Body of pancreas (tissue), 4 donors: Measurements from ENCODE around the gene BRCC3.
A peak's percentile ranks its signal among the peaks of the same experiment; 100 is the strongest.

Source experiments
- POLR2A ChIP-seq, 3 donors: fragments of 450-650 bp; IDR thresholded peaks; one replicate each; pipeline ENCODE4 v1.6.1; 2016; ENCODE audit warnings: antibody characterized with exemption in 3 of 3, mild to moderate bottlenecking in 2 of 3
- TF ChIP-seq, protein P1 (sequence below), 7 experiments: fragments of 450-650 bp in 4 of 7; fragments of 200-600 bp in 3 of 7; sonication (generic) in 3 of 7; IDR thresholded peaks; one replicate each; pipeline ENCODE4 v1.5.1; 2016 to 2019; ENCODE audit warnings: antibody characterized with exemption in 7 of 7

DNA sequence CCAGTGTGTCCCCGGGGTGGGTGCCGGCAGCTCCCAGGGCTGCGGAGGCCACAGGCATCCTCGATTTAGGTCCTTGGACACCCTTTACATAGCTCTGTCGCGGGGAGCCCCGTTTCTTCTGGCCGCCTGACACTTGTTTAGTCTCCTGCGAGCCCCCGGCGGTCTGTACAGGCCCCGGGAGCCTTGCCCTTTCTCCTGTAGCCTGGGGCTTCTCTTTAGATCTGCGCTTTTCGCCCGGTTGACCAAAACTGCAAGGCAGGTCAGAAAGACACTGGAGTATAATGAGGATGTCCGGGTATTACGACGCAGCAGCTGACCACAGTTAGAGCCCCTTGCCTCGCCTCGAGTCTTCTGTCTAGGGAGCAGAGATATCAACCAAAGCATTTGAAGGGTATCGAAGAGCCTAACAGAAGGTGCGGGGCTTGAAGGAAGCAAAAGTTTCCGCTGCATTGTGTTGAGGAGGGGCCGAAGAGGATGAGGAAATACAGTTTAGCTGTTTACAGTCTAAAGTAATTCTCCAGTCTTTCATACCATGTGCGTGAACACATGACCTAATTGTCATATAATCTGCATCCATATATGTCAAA, 479 bp downstream of the BRCC3 start:
- TF ChIP-seq, protein P1, sequence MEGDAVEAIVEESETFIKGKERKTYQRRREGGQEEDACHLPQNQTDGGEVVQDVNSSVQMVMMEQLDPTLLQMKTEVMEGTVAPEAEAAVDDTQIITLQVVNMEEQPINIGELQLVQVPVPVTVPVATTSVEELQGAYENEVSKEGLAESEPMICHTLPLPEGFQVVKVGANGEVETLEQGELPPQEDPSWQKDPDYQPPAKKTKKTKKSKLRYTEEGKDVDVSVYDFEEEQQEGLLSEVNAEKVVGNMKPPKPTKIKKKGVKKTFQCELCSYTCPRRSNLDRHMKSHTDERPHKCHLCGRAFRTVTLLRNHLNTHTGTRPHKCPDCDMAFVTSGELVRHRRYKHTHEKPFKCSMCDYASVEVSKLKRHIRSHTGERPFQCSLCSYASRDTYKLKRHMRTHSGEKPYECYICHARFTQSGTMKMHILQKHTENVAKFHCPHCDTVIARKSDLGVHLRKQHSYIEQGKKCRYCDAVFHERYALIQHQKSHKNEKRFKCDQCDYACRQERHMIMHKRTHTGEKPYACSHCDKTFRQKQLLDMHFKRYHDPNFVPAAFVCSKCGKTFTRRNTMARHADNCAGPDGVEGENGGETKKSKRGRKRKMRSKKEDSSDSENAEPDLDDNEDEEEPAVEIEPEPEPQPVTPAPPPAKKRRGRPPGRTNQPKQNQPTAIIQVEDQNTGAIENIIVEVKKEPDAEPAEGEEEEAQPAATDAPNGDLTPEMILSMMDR (IDR thresholded peaks at IDR 0.05), result no peak
- TF ChIP-seq POLR2A (IDR thresholded peaks at IDR 0.05), result peak in 1 of 3 donors; percentile 15
